Smooth muscle cell of the coronary artery (primary cell): Measurements from ENCODE around the gene PLEKHA1. TPM values are rescaled to one million over a fixed set of nuclear protein-coding genes. Genes with fewer than 3 reads are reported as not detected.

Experiments
- total RNA-seq: library from RNA; depleted of rRNA; stranded (reverse); fragments of >200 nt; gene quantifications from 2 replicates; pipeline ENCODE4 v1.2.3, GENCODE V29; 2014; ENCODE audit warnings: low replicate concordance

The PLEKHA1 gene
- total RNA-seq: 11.8 and 21.3 TPM in 2 replicates

GRCh38 chr10:122374237-122374858, at the start of gene PLEKHA1:
PLEKHA1 (plus strand) TSS chr10:122374708; CDS start chr10:122393201, 18,493 bp downstream.

GRCh38 chr10:122454603-122455080, 80.1 kb downstream of the PLEKHA1 start, which contains the start of gene ARMS2:
ARMS2 (plus strand) TSS chr10:122454653; CDS start chr10:122454728, 75 bp downstream.

GRCh38 chr10:122461367-122461728, 86.8 kb downstream of the PLEKHA1 start, which contains the start of gene HTRA1:
HTRA1 (plus strand) TSS chr10:122461553; CDS start chr10:122461653, 100 bp downstream.

Other genes with a start within 250 kb of the PLEKHA1 start
- gene BTBD16, start 103.4 kb upstream of the PLEKHA1 start, total RNA-seq: under 0.01 TPM in 1 of 2 replicates, not detected in the other
- gene ARMS2, start 79.9 kb downstream of the PLEKHA1 start, total RNA-seq: not detected in 2 replicates
- gene HTRA1, start 86.8 kb downstream of the PLEKHA1 start, total RNA-seq: 98.8 and 348 TPM in 2 replicates
- under 0.01 and 0.12 TPM in 2 replicates for gene DMBT1, start 186.0 kb downstream of the PLEKHA1 start, total RNA-seq